Natural killer cell (primary cell): ENCODE results near the gene PKHD1. TPM values are rescaled to one million over a fixed set of nuclear protein-coding genes. Genes with fewer than 3 reads are reported as not detected.

ENCODE experiments used
- ATAC-seq, 3 donors: fragments of 150-1000 bp in 2 of 3; fragments of 200-7000 bp in 1 of 3; cut with Tn5 transposase; 1 replicate in 1 of 3; 2 replicates in 2 of 3; pipeline ENCODE4 v1.10.0; 2021; ENCODE audit warnings: mild to moderate bottlenecking in 2 of 3, moderate library complexity in 2 of 3
- DNase-seq, 2 donors: peaks; one replicate each; pipeline versions ENCODE4 v3.0.0 to v3.0.0-alpha.2; 2013 to 2021; ENCODE audit warnings: mixed read lengths in 1 of 2
- H3K27ac ChIP-seq: one replicate; pipeline ENCODE4 v1.5.1; 2013; ENCODE audit warnings: mild to moderate bottlenecking, low read length
- H3K27me3 ChIP-seq: one replicate; pipeline ENCODE4 v1.6.1; 2013; ENCODE audit warnings: low read length; ENCODE audit not compliant: control insufficient read depth, insufficient read depth
- H3K36me3 ChIP-seq: one replicate; pipeline ENCODE4 v1.6.1; 2013; ENCODE audit warnings: low read length; ENCODE audit not compliant: control insufficient read depth, insufficient read depth
- H3K4me1 ChIP-seq: one replicate; pipeline ENCODE4 v1.6.1; 2013; ENCODE audit warnings: low read length; ENCODE audit not compliant: control insufficient read depth, insufficient read depth
- H3K4me3 ChIP-seq: one replicate; pipeline ENCODE4 v1.5.1; 2013; ENCODE audit warnings: low read length
- H3K9me3 ChIP-seq: one replicate; pipeline ENCODE4 v1.6.1; 2013; ENCODE audit warnings: low read length; ENCODE audit not compliant: control insufficient read depth, insufficient read depth
- H3K27ac Mint-ChIP-seq, 2 donors: one replicate each; pipeline ENCODE4 v1.8.0; 2022; ENCODE audit warnings: mild to moderate bottlenecking in 2 of 2, mixed read lengths in 2 of 2, moderate library complexity in 1 of 2
- H3K27me3 Mint-ChIP-seq, 2 donors: one replicate each; pipeline ENCODE4 v1.8.0; 2022; ENCODE audit warnings: low read depth in 2 of 2, mixed read lengths in 2 of 2
- H3K36me3 Mint-ChIP-seq: one replicate; pipeline ENCODE4 v1.8.0; 2022; ENCODE audit warnings: mixed read lengths
- H3K4me1 Mint-ChIP-seq, 2 donors: one replicate each; pipeline ENCODE4 v1.8.0; 2022; ENCODE audit warnings: mixed read lengths in 2 of 2
- H3K4me3 Mint-ChIP-seq: one replicate; pipeline ENCODE4 v1.8.0; 2022; ENCODE audit warnings: mild to moderate bottlenecking, moderate library complexity, mixed read lengths
- H3K9me3 Mint-ChIP-seq, 2 donors: one replicate each; pipeline ENCODE4 v1.8.0; 2022; ENCODE audit warnings: mixed read lengths in 2 of 2
- WGBS: methylation state at CpG from one replicate; pipeline ENCODE4 v1.1.7; 2013; ENCODE audit warnings: missing lambda C conversion rate; ENCODE audit not compliant: insufficient coverage; 5-methylcytosine and 5-hydroxymethylcytosine counted together
- intact Hi-C: fragments of 100-400 bp; cut with micrococcal nuclease; formaldehyde crosslinking; loops from one replicate; pipeline ENCODE4 v1.14.2; 2022
- total RNA-seq, 4 donors: library from RNA; stranded (reverse); fragments of 120-200 nt in 1 of 4; gene quantifications; one replicate each; pipeline versions ENCODE4 v1.2.3 to v1.2.4, GENCODE V29; 2013 to 2022
- TF ChIP-seq, protein P1 (sequence below): fragments of 200-600 bp; IDR thresholded peaks from one replicate; pipeline ENCODE4 v1.8.0; 2022; ENCODE audit warnings: antibody characterized with exemption

Gene PKHD1
- total RNA-seq, 3 donors from 2014 or later (not counting 1 experiment from before 2014, with no cell fraction given) = not detected

DNA sequence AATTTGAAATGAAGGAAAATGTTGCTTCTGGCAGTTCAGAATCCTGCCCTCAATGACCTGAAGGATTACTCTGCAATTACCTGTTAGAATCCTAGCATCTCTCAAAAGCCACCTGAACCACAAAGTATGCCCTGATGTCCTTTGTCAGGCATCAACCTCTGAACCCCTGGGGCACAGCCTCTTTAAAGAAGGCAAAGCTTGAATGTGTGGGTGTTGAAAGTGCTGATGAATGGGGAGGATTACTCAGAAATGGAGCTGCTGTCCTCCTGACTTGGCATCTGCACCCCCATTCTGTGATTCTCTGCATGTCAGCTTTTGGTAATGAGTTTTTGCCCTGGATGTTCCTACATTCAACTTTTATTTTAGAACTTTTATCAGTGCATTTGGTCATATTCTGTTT is 179.2 kb downstream of the PKHD1 start:
- Histone ChIP-seq H3K27ac (no peak overlapping the region), H3K4me1 (no peaks in the 10 kb centered on the region), H3K9me3 (no peaks in the 10 kb centered on the region), H3K4me3 (no peak overlapping the region), H3K27me3 (no peaks in the 10 kb centered on the region), H3K36me3 (no peaks in the 10 kb centered on the region)
- intact Hi-C loops = no loop called here
- TF ChIP-seq, protein P1, sequence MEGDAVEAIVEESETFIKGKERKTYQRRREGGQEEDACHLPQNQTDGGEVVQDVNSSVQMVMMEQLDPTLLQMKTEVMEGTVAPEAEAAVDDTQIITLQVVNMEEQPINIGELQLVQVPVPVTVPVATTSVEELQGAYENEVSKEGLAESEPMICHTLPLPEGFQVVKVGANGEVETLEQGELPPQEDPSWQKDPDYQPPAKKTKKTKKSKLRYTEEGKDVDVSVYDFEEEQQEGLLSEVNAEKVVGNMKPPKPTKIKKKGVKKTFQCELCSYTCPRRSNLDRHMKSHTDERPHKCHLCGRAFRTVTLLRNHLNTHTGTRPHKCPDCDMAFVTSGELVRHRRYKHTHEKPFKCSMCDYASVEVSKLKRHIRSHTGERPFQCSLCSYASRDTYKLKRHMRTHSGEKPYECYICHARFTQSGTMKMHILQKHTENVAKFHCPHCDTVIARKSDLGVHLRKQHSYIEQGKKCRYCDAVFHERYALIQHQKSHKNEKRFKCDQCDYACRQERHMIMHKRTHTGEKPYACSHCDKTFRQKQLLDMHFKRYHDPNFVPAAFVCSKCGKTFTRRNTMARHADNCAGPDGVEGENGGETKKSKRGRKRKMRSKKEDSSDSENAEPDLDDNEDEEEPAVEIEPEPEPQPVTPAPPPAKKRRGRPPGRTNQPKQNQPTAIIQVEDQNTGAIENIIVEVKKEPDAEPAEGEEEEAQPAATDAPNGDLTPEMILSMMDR = no peak
- DNase-seq = no peak
- no peak for ATAC-seq
- no peak overlapping the region for H3K27ac Mint-ChIP-seq
- no peaks in the 10 kb centered on the region for H3K4me1 Mint-ChIP-seq
- H3K36me3 Mint-ChIP-seq = no peaks in the 10 kb centered on the region
- no peaks in the 10 kb centered on the region for H3K27me3 Mint-ChIP-seq
- no peaks in the 10 kb centered on the region for H3K9me3 Mint-ChIP-seq
- no peak overlapping the region for H3K4me3 Mint-ChIP-seq

DNA sequence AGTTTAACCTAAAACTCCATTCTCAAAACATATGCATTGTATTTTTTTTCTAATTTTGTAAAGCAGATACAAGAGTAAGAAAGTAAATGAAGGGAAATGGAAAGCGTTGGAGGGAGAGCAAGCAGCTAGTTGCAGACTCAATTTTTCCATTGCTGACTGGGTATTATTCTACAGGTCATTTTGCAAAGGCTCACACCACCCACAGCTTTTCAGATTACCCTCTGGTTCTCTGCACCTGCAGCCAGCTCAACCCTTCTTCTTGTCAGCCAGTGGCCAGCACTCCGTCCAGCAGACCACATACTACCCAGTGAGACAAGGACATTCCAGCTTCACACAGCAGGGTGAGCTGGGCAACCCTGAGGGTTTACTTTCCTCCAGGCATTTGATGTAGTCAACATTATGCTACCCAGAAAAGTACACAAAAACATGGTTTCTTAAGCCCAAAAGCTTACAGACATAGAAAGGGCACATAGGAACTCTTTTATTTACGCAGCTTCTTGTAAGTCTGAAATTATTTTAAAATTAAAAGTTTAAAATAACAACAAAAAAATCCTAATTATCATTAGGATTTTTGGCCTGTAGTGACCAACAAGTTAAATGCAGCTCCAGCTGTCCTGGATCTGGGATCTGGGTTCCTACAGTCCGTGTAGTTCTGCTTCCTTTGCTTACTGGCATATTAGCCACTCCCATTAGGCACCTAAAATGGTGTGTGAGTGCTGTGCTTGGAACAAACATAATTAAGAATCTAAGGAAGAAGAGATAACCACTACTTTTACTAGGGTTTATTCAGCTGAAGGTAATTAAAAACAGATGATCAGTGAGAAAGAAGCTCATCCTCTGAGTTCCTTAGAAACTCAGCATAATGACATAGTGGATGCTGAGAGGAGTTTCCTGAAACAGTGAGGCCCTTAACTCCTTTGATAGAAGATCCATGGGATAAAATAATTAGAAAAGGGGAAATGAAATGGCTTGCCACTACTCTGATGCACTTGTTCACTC is 185.3 kb downstream of the PKHD1 start:
- no peak overlapping the region for H3K27ac ChIP-seq
- Mint-ChIP-seq H3K36me3 (no peaks in the 10 kb centered on the region), H3K4me3 (no peak overlapping the region), H3K27me3 (no peaks in the 10 kb centered on the region), H3K4me1 (no peaks in the 10 kb centered on the region), H3K9me3 (no peaks in the 10 kb centered on the region), H3K27ac (no peak overlapping the region)
- H3K36me3 ChIP-seq = no peaks in the 10 kb centered on the region
- H3K9me3 ChIP-seq = no peaks in the 10 kb centered on the region
- WGBS = 88% methylated on average over 3 of the region's 4 CpGs
- no peaks in the 10 kb centered on the region for H3K4me1 ChIP-seq
- intact Hi-C loops = no loop called here
- DNase-seq (no peak), ATAC-seq (no peak)
- no peak overlapping the region for H3K4me3 ChIP-seq
- TF ChIP-seq, protein P1 = no peak
- H3K27me3 ChIP-seq = no peaks in the 10 kb centered on the region

GRCh38 chr6:51893366-51893765 is 194.0 kb downstream of the PKHD1 start:
- no peaks in the 10 kb centered on the region for H3K27me3 Mint-ChIP-seq
- Histone ChIP-seq H3K36me3 (no peaks in the 10 kb centered on the region), H3K4me3 (no peak overlapping the region), H3K4me1 (no peaks in the 10 kb centered on the region), H3K9me3 (no peaks in the 10 kb centered on the region), H3K27me3 (no peaks in the 10 kb centered on the region), H3K27ac (no peak overlapping the region)
- H3K27ac Mint-ChIP-seq = no peak overlapping the region
- no peak overlapping the region for H3K4me3 Mint-ChIP-seq
- TF ChIP-seq, protein P1 = no peak
- no peaks in the 10 kb centered on the region for H3K9me3 Mint-ChIP-seq
- no peaks in the 10 kb centered on the region for H3K4me1 Mint-ChIP-seq
- DNase-seq = no peak
- ATAC-seq = no peak
- 94% methylated on average over 4 of the region's 4 CpGs for WGBS
- intact Hi-C loops = no loop called here
- H3K36me3 Mint-ChIP-seq = peaks cover 6% of the 10 kb centered on the region
